Epithelial cell of proximal tubule (primary cell): ENCODE results near the gene GPR160. TPM values are rescaled to one million over a fixed set of nuclear protein-coding genes. Genes with fewer than 3 reads are reported as not detected.
A peak's percentile ranks its signal among the peaks of the same experiment; 100 is the strongest.

Experiments used
- DNase-seq: peaks from one replicate; pipeline ENCODE4 v3.0.0-alpha.2; 2011; ENCODE audit warnings: low read depth
- H3K4me3 ChIP-seq: 2 replicates; pipeline ENCODE4 v1.5.1; 2011; ENCODE audit warnings: low read depth, mild to moderate bottlenecking, low read length
- total RNA-seq: library from RNA; depleted of rRNA; stranded (reverse); fragments of >200 nt; gene quantifications from 2 replicates; pipeline ENCODE4 v1.2.3, GENCODE V29; 2015
- TF ChIP-seq, protein P1 (sequence below): conservative IDR thresholded peaks from 2 replicates; pipeline ENCODE4 v1.5.1; 2012; ENCODE audit warnings: low read depth, mild to moderate bottlenecking, low read length

GPR160 gene
- total RNA-seq, 1 donor from 2014 or later = 23.9 TPM

DNA sequence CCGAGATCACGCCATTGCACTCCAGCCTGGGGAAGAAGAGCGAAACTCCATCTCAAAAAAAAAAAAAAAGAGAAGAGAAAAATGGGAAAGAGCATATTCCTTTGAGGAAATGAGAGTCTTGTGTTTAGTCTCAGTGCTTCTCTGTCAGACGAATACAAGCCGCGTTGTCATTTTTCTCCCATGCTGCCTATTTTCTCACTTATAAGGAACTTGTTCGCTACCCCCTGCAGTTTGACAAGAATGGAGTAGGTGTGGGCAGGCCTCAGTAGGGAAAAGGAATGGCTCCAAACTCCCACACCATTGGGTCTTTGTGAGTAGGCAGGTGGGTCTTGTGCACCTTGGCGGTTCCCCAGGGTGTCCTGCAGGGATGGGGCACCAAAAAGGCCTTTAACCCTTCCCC, 6.5 kb downstream of the GPR160 start:
- TF ChIP-seq, protein P1, sequence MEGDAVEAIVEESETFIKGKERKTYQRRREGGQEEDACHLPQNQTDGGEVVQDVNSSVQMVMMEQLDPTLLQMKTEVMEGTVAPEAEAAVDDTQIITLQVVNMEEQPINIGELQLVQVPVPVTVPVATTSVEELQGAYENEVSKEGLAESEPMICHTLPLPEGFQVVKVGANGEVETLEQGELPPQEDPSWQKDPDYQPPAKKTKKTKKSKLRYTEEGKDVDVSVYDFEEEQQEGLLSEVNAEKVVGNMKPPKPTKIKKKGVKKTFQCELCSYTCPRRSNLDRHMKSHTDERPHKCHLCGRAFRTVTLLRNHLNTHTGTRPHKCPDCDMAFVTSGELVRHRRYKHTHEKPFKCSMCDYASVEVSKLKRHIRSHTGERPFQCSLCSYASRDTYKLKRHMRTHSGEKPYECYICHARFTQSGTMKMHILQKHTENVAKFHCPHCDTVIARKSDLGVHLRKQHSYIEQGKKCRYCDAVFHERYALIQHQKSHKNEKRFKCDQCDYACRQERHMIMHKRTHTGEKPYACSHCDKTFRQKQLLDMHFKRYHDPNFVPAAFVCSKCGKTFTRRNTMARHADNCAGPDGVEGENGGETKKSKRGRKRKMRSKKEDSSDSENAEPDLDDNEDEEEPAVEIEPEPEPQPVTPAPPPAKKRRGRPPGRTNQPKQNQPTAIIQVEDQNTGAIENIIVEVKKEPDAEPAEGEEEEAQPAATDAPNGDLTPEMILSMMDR = no peak
- DNase-seq = no peak
- H3K4me3 ChIP-seq = no peak overlapping the region

DNA sequence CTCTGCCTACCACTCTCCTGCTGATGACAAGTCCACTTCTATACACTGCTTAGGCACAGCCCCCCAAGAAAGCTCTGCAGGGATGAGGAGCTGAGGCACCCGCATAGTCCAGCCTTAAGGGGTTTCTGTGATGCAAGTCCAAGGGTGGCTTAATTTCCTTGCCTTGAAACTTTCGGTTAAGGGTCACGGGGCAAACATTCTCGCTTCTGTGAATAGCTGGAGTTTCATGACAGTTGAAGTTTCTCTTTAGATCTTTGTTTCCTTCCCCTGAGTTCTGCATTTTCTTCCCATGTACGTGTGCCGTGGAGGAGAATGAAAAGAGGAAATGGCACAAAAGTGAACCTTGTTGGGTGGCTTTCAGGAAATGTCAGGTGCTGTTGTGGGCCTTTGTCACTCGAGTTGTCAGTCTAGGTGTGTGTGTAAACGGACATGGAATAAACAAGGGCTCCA, 7.0 kb downstream of the GPR160 start:
- TF ChIP-seq, protein P1 = no peak
- no peak for DNase-seq
- peak overlapping the region; percentile 1 for H3K4me3 ChIP-seq

DNA sequence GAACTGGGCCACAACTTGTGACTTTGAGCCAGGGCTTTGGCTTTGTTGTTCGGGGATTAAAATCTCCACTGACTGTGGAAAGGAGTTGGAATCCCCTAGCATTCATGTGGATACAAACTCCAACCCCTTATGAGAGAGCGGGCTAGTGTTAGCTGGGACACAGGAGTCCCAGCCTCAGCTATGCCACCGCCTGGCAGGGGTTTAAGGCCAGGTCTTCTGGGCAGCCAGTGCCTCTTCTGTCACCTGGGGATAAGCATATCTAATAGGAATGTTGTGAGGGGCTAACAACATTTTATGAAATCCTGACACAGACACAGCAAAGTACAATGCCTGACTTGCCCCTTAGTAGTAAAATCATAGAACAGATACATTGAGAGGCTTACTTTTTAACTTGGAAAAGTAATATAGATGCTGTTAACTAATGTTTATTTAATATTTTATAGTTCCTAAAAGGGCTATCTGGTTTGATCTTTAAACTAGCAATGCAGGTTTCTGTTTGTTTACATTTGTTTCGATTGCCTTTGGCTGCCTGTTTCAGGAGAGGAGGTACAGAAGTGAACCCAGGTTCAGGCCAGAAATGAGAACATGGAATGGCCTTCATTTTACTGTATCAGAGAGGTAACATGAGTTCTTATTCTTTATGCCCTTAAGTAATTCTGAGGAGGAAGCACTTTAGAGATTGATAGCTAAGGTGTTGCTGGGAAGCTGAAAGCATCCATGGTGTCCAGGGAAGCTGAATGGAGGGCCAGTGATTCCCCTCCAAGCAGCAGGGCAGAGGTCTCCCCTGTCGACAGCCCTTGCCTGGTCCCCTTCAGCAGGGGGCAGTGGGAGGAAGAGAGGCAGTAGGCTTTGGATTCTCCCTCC, 8.7 kb downstream of the GPR160 start:
- TF ChIP-seq, protein P1 = no peak
- no peak for DNase-seq
- peak overlapping the region; percentile 4 for H3K4me3 ChIP-seq

DNA sequence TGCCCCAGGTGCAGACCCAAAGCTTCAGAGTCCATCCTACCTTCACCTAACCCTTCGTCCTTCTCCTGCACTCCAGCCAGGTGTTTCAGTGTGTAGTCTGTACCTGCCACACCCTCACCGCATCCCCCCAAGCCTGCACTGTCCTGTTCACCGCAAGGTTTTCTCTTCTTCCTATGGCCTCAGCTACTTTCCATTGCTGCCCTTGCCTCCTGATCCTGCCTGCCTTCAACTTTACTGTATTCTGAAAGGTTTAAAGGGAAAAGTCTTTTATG, 9.3 kb downstream of the GPR160 start:
- TF ChIP-seq, protein P1 = no peak
- DNase-seq = no peak
- no peak overlapping the region for H3K4me3 ChIP-seq

DNA sequence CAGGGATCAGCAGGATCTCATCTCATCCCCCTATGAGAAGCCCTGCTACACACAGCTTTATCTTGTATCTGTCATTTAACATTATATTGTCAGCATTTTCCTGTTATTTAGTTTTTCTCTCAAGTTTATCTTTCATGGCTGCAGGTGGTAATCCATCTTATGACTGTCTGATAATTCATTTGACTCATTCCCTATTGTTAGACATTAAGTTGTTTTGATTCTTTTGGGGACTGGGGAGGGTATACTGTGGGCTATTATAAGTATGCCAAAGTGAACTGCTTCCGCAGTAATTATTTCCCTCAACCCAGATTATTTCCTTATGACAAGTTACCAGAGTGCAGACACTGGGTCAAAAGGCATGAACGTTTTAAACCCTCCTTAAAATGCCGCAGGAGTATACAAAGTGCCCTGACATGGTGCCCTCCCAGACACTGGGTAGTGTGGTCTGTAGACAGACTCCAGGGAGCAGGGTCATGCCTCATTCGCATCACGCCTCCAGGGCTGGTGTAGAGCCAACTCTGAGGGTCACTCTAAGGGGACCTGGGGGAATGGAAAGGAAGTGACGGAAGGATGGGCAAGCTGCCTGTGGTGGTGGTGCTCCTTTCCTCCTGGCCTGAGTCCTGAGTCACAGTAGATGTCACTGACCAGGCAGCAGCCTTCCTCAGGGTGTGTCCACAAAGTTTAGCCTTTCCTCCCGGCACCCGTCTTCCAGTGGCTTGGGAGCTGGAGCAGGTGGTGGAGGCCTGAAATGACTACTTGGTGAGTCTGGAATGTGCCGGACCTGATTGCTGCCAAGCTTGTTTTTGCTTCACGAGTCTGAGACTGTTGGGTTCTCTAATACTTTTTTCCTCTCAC, 11.6 kb downstream of the GPR160 start:
- H3K4me3 ChIP-seq = peak overlapping the region; percentile 29
- TF ChIP-seq, protein P1 = no peak

DNA sequence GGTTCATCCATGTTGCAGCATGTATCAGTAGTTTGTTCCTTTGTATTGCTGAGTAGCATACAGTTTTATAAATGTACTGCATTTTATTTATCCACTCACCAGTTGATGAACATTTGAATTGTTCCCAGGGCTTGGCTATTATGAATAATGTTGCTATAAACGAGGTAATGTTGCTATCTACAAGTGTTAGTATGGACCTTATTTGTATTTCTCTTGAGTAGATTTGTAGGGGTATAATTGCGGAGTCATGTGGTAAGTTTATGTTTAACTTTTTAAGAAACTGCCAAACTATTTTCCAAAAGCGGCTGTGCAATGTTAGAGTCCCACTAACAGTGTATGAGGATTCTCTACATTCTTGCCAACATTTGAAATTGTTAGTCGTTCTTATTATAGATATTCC, 13.0 kb downstream of the GPR160 start:
- DNase-seq = no peak

More for the DNA sequence above, 11.6 kb downstream of the GPR160 start:
- DNase-seq = peak; percentile 73

More for the DNA sequence above, 13.0 kb downstream of the GPR160 start:
- TF ChIP-seq, protein P1 = no peak
- H3K4me3 ChIP-seq = no peak overlapping the region
